GM18517 (cell line): ENCODE measurements around the gene SEMA7A.

Experiments
- ATAC-seq: cut with Tn5 transposase; IDR thresholded peaks from one replicate; pipeline ENCODE4 v1.9.1; 2021; ENCODE audit warnings: mild to moderate bottlenecking, moderate library complexity; ENCODE audit not compliant: unreplicated experiment

The SEMA7A gene

DNA sequence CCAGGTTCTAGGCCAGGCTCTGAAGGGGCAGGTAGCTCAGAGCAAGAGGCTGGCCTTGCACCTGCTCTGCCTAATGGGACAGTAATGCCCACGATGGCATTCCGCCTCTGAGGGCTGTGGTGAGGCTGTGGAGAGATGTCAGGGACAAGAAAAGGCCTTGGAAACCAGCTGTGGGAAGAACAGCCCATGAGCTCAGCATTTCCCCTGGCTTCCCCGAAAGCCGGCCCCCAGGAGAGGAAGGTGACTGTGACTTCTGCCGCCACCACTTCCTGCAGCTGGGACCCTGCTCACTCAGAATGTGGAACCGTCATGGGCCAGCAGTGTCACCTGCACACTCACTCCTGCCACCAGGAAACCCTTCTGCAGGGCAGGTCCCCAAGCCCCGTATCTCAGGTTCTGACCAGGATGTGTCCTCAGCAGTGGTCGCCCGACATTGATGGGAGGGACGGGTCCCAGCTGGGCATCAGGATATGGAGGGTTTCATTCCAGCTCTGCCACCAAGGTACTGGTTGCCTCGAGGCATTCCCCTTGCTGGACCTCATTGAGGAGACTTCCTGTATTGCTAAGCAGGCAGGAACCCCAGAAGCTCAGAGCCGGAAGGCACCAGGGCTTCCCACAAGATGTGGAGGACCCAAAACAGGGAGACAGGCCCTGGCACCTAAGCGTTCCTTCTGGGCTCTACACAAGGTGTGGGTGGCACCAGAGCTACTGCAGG, 30.7 kb downstream of the SEMA7A start:
- no peak for ATAC-seq

DNA sequence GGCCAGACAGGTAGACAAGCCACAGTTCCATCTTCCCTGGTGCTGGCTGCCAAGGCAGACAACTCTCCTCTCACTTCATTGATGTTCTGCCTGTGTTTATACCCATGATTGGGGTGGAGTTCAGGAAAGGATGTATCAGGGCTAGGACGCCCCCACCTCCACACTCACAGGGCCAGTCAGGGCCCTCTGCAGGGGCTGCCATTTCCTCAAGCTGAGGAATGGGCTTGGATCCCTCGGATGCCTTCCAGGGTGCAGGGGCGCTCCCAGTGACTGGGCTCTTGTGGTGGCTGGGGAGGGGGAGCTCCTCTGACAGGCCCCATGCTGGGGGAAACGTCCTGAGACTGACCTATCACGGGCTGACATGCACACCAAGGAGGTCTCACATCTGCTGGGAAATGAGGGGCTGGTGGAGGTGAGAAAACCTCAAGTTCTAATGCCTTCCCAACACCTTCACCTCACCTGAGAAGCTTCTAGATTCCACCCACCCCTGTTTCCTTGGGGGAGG, 31.4 kb downstream of the SEMA7A start:
- ATAC-seq = no peak

DNA sequence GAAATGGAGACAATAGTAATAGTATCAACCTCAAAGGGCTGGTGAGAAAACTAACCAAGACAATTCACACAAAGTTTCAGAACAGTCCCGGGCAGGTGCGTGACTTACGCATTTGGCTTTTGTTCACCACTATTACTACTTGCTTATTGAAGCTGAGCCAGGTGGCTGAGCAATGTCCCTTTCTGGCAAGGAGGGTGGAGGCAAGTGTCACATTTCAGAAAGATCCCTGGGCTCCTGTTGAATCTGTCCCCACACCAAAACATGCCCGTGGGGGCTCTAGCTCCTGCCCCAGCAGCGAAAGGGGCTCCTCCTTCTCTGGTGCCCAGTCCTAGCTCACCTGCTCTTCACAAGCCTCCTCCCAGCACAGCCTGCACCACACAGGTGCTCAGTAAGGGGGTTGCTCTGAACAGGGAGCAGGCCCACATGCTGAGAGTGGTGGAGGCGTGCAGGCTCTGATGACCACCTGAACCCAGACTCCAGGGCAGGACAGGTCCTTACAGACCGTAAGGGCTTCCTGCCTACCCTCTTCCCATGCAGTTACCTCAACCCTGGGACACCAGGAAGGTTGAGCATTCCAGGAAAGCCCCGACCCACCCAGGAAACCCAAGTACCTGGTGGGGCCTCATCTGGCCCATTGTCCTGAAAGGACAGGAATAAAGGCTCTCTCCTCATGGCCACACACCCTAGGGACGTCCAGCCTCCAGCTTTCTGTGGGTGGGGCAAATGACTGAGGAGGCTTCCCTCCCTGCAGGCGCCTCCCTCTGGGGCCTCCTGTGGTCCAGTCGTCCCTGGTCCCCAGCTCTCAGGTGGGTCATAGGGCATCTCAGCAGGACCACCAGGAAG, 32.6 kb downstream of the SEMA7A start:
- no peak for ATAC-seq

DNA sequence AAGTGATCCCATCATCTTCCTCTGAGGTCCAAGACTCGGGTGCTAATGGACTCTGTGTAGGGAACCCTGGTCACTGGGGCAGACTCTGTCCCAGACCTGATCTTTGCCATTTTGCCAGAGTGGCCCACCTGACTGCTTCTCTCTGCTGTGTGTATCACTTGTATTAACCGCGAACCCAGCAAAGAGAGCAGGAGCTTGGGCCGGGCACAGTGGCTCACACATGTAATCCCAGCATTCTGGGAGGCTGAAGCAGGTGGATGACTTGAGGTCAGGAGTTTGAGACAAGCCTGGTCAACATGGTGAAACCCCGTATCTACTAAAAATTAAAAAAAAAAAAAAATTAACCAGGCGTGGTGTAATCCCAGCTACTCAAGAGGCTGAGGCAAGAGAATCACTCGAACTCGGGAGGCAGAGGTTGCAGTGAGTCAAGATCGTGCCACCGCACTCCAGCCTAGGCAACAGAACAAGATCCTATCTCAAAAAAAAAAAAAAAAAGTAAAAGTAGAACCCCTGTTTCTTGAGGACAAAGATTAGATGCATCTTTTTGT, 33.4 kb downstream of the SEMA7A start:
- no peak for ATAC-seq

DNA sequence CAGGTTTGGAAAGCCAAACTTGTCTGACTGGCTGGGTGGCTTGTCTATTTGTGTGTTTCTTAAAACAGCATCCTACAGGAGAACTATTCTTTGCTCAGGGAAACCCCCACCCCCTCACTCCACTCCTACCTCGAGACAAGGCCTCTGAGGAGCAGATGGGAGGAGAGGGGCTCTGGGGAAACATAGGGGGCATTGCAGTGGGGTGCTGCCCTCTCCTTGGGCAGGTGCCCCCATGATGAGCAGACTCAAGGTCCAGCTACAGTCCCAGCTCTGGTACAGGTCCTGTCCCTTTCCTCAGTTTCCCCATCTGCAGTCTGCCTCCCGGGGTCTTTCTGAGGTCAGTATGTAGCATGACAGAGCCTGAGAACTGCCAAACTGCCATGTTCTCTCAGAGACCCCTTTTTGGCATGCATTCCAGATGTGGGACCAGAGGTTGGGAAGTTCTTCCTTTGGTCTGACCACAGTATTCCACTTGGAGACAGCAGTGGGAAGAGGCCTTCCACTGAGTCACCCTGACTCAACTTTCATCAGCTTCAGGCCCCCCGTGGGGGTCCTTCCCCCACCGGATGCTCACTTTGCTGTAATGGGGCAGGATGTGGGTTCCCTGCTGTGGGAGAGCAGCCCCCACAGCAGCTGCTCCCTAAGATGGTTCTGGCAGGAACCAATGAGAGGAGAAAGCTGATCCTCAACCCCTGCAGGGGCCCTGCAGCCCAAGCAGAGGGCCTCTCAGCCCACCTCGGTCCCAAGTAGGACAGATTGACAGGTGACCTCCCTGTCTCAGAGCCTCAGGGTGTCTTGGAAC, 34.0 kb downstream of the SEMA7A start:
- ATAC-seq = no peak

DNA sequence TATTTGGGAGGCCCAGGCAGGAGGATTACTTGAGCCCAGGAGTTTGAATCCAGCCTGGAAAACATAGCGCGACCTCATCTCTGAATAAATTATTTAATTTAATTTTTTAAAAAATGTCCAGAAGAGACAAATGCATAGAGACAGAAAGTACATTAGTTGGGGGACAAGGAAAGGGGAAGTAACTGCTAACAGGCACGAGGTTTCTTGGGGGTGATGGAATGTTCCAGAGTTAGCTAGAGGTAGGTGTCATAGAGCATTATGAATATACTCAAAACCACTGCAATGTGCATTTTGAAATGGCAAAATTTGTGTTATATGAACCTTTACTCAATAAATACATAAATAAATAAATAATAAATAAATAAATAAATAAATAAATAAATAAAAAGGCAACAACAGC, 34.7 kb downstream of the SEMA7A start:
- ATAC-seq = no peak

DNA sequence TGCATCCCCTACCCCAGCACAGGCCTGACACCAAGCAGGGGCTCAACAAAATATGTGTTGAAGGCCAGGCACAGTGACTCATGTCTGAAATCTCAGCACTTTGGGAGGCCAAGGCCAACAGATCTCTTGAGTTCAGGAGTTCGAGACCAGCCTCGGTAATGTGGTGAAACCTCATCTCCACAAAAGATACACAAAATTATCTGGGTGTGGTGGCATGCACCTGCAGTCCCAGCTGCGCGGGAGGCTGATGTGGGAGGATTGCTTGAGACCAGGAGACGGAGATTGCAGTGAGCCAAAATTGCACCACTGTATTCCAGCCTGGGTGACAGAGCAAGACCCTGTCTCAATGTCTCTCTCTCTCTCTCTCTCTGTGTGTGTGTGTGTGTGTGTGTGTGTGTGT, 35.6 kb downstream of the SEMA7A start:
- no peak for ATAC-seq

DNA sequence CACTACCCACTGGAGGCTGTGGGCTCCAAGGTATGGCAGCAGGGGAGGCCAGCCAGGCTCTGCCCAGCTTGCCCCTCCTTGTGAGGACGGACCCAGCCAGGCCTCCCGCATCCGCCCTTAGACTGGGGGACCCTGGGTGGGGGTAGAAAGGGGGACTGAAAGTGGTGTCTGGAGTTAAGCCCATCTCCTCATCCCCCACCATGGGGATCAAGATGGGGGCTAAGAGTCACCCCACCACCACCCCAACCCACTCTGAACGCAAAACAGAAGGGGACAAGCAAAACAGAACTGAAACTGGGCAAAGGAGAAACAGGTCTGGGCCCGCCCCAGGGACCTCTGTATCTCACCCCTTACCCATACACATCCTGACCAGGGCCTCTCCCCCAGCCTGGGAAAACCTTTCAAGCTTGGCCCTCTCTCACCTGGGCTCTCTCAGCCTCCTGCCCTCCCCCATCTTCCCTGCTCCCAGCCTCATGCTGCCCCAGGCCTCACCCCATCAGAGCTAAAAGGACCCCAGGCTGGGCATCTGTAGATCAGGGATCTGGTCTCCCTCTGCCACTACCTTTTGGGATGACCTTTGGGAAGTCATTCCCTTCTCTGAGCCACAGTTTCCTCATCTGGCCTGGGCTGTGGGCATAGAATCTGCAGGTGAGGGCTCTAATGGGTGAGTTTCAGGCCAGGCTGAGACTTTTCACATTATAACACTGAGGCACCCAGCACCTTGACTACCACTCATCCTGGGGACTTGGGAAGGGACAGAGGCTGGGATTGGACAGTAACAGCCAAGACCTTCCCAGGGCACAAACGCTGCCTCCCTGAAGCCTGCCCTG, 36.3 kb downstream of the SEMA7A start:
- ATAC-seq = no peak

DNA sequence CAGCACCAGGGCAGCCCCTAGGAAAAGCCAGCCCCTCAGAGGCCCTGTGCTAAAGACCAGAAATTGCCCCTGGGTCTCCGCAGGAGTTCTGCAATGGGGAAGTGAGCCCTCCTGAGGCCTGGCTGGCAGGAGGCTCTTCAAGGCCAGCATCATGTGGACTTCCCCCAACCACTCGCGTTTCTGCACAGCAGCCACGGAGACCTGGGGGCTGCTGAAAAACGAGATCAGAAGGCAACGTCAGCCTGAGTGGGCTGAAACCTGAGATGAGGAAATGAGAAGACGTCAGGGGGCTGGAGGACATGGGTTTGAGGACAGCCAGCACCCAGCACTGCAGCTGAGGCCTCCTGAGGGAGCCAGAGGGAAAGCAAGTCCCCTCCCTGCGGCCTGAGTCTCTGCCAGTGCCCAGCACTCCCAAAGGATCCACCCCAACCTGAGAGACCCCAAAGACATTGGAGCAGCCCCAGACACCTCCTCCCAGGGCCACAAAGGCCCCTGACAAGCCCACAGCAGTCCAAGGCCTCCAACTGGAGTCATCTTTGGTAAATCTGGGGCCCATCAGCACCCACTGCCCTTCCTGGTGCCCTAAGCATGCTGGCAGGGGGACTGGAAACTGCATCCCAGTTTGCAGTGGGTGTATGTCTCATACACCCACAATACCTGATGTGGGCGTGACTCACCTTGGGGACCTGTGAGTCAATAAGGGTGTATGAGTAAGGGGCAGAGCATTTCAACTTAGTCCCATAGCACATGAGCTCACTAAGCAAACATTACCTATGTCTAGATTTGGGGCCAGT, 37.1 kb downstream of the SEMA7A start:
- no peak for ATAC-seq

DNA sequence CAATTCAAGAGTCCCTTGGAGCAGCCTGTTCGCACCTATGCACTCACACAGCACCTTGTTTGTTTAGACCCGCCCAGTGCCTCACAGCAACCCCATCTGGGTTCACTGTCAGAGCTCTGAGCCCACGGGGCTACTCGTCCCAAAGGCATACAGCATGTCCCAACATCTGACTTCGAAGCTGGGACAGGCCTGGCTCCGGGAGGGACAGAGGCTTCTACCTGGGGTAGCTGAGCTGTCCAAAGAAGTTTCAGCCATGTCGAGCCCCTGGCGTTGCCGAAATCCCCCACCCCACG, 37.7 kb downstream of the SEMA7A start:
- no peak for ATAC-seq

DNA sequence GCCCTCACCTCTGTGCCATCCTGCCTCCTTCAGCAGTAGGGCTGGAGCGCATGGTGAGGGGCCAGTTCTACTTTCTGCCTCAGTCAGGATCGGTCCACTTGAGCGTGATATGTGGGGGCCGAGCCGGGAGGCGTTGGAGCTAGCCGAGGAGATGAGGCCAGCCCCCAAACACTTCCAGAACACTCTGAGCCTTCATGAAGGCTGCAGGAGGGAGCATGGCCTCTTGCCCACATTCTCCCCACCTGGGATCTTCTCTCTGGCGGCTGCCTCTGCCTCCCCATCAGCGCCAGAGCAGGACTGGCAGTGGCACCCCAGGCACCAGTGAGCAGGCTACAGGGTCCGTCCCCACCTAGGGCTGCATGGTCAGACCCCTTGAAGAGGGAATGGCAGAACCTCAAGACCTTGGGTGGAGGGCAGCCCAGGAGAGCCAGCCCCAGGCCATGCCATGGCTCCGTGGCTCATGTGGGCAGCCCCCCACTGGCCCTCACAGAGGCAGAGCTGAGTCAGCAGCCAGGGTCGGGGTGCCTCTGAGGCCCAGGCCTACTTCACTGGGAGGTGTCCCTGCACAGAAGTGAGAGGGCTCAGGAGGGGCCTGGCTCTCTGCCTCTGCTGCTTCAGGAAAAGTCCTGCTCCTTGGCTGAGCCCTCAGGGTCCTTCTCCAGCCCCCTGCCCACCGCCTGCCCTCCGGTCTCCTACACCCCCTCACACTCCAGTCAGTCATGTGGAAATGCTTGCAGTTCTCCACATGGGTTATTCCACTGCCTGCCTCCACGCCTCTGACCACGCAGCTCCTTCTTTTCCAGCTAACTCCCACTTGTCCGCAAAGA, 38.2 kb downstream of the SEMA7A start:
- no peak for ATAC-seq

DNA sequence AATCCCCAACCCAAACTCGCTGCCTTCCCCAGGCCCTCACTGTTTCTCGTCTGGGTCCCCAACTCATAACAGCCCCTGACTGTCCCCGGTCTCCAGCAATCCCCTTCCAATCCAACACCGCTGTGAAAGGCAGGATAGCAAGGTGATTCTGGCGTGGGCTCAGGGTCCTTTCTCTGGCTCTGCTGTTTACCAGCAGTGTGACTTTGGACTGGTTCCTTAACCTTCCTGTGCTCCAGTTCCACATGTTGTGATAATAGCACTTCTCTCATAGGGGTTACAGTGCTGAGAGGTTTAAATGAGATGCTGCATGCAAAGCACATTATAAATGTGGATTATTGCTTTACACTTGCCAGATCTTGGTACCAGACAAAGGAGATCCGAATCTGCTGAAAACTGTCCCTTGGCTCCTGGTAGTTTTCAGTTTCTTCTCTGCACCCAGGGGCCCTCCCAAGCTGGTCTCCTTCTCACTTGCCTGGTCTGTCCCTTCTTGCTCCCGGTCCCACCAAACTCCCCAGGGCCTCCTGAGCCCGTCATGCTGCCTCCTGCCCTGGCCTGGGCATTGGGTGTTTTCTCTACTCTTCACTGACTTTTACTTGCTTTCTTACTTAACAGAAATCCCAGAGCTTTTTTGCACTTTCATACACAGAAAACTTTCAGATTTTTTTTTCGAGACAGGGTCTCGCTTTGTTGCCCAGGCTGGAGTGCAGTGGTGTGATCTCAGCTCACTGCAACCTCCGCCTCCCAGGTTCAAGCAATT, 39.5 kb downstream of the SEMA7A start:
- no peak for ATAC-seq

DNA sequence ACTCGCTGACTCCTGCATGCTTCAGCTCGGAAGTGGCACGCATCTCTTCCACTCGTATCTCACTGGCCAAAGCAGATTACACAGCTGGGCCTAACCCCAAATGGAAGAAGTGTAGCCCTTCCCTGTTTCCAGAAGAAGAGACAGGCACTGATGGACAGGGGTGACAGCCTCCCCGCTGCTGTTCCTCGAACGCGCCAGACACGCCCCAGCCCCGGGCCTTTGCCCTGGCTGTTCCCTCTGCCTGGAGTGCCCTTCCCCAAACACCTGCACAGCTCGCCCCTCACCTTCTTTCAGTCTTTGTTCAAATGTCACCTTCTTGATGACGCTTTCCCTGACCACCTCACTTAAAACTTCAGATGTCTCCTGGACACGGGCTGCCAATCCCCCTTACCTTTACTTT, 40.3 kb downstream of the SEMA7A start:
- no peak for ATAC-seq

DNA sequence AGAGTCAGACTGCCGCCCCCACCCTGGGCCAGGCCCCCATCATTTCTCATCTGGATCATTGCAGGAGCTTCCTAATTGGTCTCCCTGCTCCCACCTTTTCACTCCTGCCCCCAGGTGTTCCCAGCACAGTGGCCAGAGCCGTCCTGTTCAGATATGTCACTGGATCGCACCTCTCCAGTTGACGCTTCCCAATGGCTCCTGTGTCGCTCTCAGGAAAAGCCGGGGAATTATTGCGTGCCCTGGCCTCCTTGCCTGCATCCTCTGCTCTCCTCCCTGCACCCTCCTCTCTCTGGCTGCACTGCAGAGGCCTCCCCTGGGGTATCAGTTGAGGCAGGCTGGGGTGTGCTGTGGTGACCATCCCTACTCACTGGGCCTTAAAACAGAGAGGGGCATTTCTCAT, 40.9 kb downstream of the SEMA7A start:
- ATAC-seq = no peak

DNA sequence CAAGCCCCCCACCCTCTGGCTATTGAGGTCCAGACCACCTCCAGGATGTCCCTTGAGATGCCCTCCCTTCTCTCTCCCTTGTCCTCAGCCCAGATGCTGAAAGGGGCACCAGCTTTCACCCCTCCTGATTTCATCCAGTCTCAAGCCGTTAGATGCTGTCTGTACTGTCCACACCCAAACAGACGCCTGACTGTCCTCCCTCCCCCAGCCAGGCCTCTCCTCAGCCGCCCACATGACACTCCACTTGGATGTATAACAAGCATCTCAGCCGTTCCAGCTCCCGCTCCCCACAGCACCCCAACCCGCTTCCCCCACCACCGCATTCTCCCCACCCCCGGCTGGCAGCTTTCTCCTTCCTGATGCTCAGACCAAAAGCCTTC, 41.3 kb downstream of the SEMA7A start:
- ATAC-seq = no peak

DNA sequence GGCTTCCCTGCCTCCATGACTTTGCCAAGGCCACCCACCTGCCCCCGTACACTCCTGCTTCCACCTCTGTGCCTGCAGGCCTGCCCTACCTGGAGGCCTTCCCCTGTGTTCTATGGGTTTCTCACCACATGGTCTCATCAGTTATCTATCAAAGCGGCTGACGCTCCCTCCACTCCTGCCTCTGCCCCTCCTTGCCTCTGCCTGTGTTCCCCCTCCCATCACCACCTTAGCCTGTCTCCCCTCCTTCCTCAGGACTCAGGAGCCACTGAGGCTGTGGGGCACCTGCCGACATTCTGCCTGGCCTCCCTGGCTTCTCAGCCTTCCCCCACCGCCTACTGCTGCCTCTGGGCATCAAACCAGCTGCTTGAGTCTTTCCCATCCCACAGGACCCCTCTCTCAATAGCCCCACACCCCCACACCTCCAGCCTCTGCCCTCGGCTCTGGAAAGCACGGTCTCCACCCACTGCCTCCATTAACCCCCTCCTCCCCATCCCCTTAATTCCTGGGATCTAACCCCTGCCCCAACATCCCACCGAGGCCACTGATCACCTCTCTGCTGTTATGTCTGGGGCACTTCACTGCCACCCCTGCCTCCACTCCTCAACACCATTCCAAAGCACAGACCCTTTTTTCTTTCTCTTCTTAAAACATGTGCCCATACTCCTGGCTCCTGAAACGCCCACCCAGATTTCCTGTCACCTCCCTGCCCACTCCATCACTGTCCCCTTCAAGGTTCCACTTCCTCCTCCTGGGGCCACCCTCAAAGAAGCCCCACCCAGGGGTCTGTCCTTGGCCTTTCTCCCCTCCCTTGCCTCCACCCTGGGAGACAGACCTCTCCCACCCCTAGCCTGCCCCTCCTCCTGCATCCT, 41.9 kb downstream of the SEMA7A start:
- ATAC-seq = no peak

DNA sequence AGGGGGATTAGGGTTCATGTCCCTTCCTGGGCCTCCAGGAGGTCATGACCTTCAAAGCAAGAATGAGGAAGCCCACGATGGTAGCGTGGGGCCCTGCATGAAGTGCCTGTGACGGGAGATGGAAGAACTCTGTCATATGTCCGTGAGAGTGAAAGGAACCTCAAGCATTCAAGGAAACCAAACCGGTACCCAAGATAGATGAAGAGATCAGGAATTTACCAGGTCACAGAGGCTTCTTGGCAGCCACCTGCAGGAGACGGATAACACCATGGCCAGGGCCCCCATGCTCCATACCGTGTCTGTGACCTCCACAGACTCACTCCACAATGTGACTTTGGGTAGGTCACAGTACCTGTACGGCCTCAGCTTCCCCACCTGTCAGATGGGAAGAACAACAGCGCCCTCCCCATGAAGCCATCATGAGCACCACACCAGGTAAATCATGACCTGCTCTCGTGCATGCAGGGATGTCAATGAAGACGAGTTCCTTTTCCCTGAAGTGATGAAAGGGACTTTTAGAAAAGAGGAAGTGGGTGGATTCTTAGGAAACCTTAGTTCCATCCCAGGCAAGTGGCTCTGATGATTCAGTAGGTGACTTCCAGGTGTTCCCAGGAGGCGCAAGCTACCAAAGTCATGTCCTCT, 43.0 kb downstream of the SEMA7A start:
- ATAC-seq = no peak
